Rectal smooth muscle tissue (tissue), 1 donor: ENCODE results near the gene ZFR2.

Experiments
- H3K27ac ChIP-seq: one replicate; pipeline ENCODE4 v1.7.0; 2013; ENCODE audit warnings: low read depth, low read length, inconsistent platforms
- H3K27me3 ChIP-seq: one replicate; pipeline ENCODE4 v1.7.0; 2013; ENCODE audit warnings: low read length; ENCODE audit not compliant: control insufficient read depth, insufficient read depth
- H3K36me3 ChIP-seq: one replicate; pipeline ENCODE4 v1.7.0; 2013; ENCODE audit warnings: low read length; ENCODE audit not compliant: control insufficient read depth, insufficient read depth
- H3K4me1 ChIP-seq: one replicate; pipeline ENCODE4 v1.7.0; 2013; ENCODE audit warnings: low read length; ENCODE audit not compliant: control insufficient read depth, insufficient read depth
- H3K4me3 ChIP-seq: one replicate; pipeline ENCODE4 v1.7.0; 2013; ENCODE audit warnings: low read length
- H3K9ac ChIP-seq: one replicate; pipeline ENCODE4 v1.7.0; 2013; ENCODE audit warnings: low read length

Gene ZFR2

DNA sequence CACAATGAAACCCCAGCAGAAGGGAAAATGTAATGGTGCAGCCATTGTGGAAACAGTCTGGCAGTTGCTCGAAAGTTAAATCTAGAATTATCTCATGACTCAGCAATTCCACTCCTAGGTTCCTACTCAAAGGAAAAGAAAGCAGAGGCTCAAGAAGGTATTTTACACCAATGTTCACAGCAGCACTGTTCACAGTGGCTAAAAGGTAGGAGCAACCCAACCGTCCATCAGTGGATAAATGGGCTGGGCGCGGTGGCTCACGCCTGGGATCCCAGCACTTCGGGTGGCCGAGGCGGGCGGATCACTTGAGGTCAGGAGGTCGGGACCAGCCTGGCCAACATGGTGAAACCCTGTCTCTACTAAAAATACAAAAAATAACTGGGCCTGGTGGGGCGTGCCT, 25.9 kb downstream of the ZFR2 start:
- H3K4me3 ChIP-seq = no peak overlapping the region
- H3K27me3 ChIP-seq = no peaks in the 10 kb centered on the region
- H3K4me1 ChIP-seq = no peaks in the 10 kb centered on the region
- H3K9ac ChIP-seq = no peak overlapping the region
- H3K36me3 ChIP-seq = no peaks in the 10 kb centered on the region
- H3K27ac ChIP-seq = no peak overlapping the region

DNA sequence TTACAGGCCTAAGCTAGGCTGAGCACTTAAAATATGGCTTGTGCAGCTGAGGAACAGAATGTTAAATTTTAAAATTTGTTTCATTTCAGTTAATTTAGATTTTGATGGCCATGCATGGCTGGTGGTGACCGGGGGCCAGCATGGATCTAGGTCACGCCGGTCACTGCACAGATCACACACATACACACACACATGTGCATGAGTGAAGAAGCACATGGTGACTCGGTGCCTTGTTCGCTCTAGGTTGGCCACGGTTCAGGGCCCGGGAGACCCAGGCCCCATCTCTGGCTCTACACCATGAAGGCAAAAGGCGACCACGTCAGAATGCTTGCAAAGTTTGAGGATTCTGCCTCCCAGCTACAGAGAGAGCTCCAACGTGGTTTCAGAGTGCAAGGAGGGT, 28.0 kb downstream of the ZFR2 start:
- no peaks in the 10 kb centered on the region for H3K4me1 ChIP-seq
- H3K36me3 ChIP-seq = no peaks in the 10 kb centered on the region
- no peak overlapping the region for H3K27ac ChIP-seq
- H3K4me3 ChIP-seq = no peak overlapping the region
- no peak overlapping the region for H3K9ac ChIP-seq
- H3K27me3 ChIP-seq = no peaks in the 10 kb centered on the region

- no peak overlapping the region for H3K9ac ChIP-seq
Measured at GRCh38 chr19:3839941-3840340, 28.9 kb downstream of the ZFR2 start.

GRCh38 chr19:3838661-3839060, 30.2 kb downstream of the ZFR2 start:
- no peaks in the 10 kb centered on the region for H3K4me1 ChIP-seq
- no peaks in the 10 kb centered on the region for H3K27me3 ChIP-seq
- no peak overlapping the region for H3K27ac ChIP-seq
- no peaks in the 10 kb centered on the region for H3K36me3 ChIP-seq
- H3K9ac ChIP-seq = no peak overlapping the region
- H3K4me3 ChIP-seq = no peak overlapping the region

More at GRCh38 chr19:3839941-3840340, 28.9 kb downstream of the ZFR2 start:
- Histone ChIP-seq H3K4me1 (no peaks in the 10 kb centered on the region), H3K36me3 (no peaks in the 10 kb centered on the region), H3K27ac (no peak overlapping the region), H3K4me3 (no peak overlapping the region), H3K27me3 (no peaks in the 10 kb centered on the region)

DNA sequence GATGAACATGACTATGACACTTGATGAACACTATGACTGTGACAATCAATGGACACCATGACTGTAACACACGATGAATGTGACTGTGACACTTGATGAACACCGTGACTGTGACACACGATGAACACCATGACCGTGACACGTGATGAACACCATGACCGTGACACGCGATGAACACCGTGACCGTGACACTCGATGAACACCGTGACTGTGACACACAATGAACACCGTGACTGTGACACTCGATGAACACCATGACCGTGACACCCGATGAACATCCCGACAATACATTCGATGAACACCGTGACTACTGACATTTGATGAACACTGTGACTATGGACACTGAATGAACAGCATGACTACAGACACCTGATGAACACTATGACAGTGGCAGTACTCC, 30.9 kb downstream of the ZFR2 start:
- Histone ChIP-seq H3K36me3 (no peaks in the 10 kb centered on the region), H3K4me3 (no peak overlapping the region), H3K27me3 (no peaks in the 10 kb centered on the region), H3K9ac (no peak overlapping the region), H3K4me1 (no peaks in the 10 kb centered on the region), H3K27ac (no peak overlapping the region)

- no peak overlapping the region for H3K9ac ChIP-seq
- H3K27me3 ChIP-seq = no peaks in the 10 kb centered on the region
- no peaks in the 10 kb centered on the region for H3K4me1 ChIP-seq
- no peak overlapping the region for H3K27ac ChIP-seq
- no peaks in the 10 kb centered on the region for H3K36me3 ChIP-seq
- H3K4me3 ChIP-seq = no peak overlapping the region
Measured at GRCh38 chr19:3837332-3837731, 31.5 kb downstream of the ZFR2 start.

DNA sequence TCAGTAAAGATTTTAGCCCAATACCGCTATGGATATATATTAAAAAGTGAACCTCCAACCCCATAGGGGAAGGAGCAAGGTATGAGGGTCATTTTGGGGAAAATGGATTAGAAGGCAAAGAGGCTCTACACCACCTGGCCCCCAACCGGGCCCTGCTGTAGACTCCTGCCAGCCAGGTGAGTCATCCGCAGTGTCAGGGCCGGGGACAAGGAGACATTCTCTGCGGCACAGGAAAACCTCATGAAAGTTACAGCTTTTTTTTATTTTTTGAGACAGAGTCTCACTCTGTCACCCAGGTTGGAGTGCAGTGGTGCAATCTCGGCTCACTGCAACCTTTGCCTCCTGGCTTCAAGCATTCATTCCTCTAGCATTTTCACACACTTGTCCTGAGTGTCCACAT, 32.0 kb downstream of the ZFR2 start:
- Histone ChIP-seq H3K36me3 (no peaks in the 10 kb centered on the region), H3K4me3 (no peak overlapping the region), H3K27me3 (peaks cover 2% of the 10 kb centered on the region), H3K9ac (no peak overlapping the region), H3K4me1 (no peaks in the 10 kb centered on the region), H3K27ac (no peak overlapping the region)

DNA sequence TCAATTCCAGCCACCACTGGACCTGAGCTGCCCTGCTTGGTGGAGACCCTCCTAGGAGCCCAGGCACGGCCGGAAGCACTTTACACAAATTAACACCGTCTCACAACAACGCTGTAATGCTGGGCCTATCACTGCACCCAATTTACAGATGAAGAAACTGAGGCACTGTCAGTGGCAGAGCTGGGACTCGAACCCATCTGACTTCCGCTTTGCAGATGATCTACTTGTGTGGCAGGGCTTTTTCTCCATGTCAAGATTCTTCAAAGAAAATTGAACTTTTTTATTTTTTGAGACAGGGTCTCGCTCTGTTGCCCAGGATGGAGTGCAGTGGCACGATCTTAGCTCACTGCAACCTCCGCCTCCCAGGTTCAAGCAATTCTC, 33.8 kb downstream of the ZFR2 start:
- Histone ChIP-seq H3K4me3 (no peak overlapping the region), H3K4me1 (no peaks in the 10 kb centered on the region), H3K27me3 (peaks cover 7% of the 10 kb centered on the region), H3K27ac (no peak overlapping the region), H3K36me3 (no peaks in the 10 kb centered on the region), H3K9ac (no peak overlapping the region)

- Histone ChIP-seq H3K27me3 (peaks cover 7% of the 10 kb centered on the region), H3K4me3 (no peak overlapping the region), H3K4me1 (no peaks in the 10 kb centered on the region), H3K36me3 (no peaks in the 10 kb centered on the region), H3K27ac (no peak overlapping the region), H3K9ac (no peak overlapping the region)
Measured at GRCh38 chr19:3834349-3835054, 34.3 kb downstream of the ZFR2 start.

GRCh38 chr19:3833578-3834348, 35.1 kb downstream of the ZFR2 start:
- H3K4me3 ChIP-seq = no peak overlapping the region
- no peak overlapping the region for H3K27ac ChIP-seq
- peaks cover 7% of the 10 kb centered on the region for H3K27me3 ChIP-seq
- no peaks in the 10 kb centered on the region for H3K36me3 ChIP-seq
- no peaks in the 10 kb centered on the region for H3K4me1 ChIP-seq
- no peak overlapping the region for H3K9ac ChIP-seq

DNA sequence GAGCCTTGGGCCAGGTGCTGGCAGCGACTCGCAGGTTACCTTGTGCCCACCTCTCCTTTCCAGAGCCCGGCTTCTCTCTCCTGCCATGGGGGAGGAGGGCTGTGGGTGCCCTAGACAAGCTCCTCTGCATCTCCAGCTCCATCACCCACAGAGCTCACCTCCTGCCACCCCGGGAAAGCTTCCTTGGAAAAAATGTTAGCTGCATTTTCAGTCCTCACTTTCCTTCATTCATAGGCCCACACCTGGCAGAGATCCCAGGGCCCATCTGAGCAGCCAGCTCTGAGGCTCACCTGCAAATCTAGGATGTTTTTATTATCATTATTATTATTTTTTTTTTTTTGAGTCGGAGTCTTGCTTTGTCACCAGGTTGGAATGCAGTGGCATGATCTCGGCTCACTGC, 36.8 kb downstream of the ZFR2 start:
- H3K4me1 ChIP-seq = no peaks in the 10 kb centered on the region
- H3K4me3 ChIP-seq = no peak overlapping the region
- no peak overlapping the region for H3K9ac ChIP-seq
- peaks cover 7% of the 10 kb centered on the region for H3K27me3 ChIP-seq
- no peaks in the 10 kb centered on the region for H3K36me3 ChIP-seq
- H3K27ac ChIP-seq = no peak overlapping the region

DNA sequence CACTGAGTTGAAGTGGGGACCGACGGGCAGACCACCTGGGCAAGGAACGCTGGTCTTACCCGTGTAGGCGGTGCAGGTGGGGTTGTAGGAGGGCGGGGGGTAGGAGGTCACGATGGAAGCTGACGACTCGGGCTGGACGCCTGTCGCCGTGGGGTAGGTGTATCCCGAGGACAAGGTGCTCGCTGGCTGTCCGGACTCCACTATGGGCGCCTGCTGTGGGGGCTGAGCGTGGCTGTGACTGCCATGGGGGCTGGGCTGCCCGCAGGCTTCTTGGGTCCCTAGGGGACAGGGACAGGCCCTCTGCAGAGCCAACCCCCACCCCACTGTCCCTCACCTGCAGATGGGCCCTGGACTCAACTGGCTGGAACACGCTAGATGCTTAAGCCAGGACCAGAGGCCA, 37.2 kb downstream of the ZFR2 start:
- peaks cover 7% of the 10 kb centered on the region for H3K27me3 ChIP-seq
- no peaks in the 10 kb centered on the region for H3K4me1 ChIP-seq
- H3K27ac ChIP-seq = no peak overlapping the region
- H3K36me3 ChIP-seq = no peaks in the 10 kb centered on the region
- no peak overlapping the region for H3K9ac ChIP-seq
- H3K4me3 ChIP-seq = no peak overlapping the region
